ENCODE data around the gene CACNA2D4. TPM values are rescaled to one million over a fixed set of nuclear protein-coding genes. Genes with fewer than 3 reads are reported as not detected.

CACNA2D4 gene
- total RNA-seq, 1 donor from 2014 or later: 0.30 TPM

DNA sequence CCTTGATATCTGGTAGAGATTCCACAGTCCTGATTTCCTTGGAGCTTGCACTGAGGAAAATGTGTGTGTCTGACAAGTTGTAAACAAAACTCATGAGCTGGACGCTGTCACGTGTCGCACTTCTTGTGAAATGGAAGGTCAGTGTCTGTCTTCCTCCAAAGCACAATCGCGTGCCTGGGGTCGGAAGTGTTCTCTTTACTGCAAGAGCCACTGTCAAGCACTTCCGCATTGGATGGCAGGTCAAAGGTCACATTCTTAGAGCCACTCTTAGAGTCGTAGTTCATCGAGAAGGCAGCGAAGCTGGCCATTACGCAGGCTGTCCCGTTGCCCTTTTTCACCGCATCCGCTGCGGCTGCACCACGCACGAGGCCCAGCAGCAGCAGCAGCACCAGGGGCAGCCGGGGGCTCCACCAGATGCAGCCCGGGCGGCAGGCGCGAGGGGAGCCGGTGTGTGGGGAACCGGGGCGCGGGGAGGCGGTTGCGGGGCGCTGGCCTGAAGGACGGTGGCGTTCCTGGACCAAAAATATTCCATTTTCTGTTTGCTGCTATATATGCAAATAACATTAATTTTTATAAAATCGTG is 53.1 kb downstream of the CACNA2D4 start:
- no peak for DNase-seq (ENCODE audit: low spot score)
- no peak overlapping the region for H3K27ac Mint-ChIP-seq (ENCODE audit: unreplicated experiment)
- H3K4me3 Mint-ChIP-seq (ENCODE audit: unreplicated experiment): no peak overlapping the region
- TF ChIP-seq, protein P1, sequence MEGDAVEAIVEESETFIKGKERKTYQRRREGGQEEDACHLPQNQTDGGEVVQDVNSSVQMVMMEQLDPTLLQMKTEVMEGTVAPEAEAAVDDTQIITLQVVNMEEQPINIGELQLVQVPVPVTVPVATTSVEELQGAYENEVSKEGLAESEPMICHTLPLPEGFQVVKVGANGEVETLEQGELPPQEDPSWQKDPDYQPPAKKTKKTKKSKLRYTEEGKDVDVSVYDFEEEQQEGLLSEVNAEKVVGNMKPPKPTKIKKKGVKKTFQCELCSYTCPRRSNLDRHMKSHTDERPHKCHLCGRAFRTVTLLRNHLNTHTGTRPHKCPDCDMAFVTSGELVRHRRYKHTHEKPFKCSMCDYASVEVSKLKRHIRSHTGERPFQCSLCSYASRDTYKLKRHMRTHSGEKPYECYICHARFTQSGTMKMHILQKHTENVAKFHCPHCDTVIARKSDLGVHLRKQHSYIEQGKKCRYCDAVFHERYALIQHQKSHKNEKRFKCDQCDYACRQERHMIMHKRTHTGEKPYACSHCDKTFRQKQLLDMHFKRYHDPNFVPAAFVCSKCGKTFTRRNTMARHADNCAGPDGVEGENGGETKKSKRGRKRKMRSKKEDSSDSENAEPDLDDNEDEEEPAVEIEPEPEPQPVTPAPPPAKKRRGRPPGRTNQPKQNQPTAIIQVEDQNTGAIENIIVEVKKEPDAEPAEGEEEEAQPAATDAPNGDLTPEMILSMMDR (IDR thresholded peaks at IDR 0.05): no peak
- H3K27me3 Mint-ChIP-seq (ENCODE audit: low read depth): peaks cover 24% of the 10 kb centered on the region
- H3K36me3 Mint-ChIP-seq (ENCODE audit: low read depth): peaks cover 10% of the 10 kb centered on the region
- peaks cover 4% of the 10 kb centered on the region for H3K4me1 Mint-ChIP-seq (ENCODE audit: low read depth)
- peaks cover 10% of the 10 kb centered on the region for H3K9me3 Mint-ChIP-seq (ENCODE audit: low read depth)

DNA sequence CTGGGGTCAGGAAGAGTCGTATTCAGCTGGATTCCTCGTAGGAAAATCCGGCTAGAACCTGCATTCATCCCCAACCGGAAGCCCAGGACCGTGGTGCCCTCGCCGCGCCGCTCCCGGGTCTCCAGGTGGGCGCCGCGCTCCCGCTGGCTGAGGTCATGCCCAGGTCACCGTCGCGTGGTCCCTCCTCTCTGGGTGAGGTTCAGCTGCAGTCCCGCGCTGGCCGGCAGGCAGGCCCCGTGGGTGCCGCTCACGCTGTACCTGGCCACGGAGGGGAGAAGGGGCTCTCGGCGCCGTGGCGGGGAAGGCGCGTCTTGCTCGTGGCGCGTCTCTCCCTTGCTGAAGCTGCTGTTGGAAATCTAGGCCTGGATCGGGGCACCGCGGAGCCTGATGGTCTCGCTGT is 53.6 kb downstream of the CACNA2D4 start:
- peaks cover 4% of the 10 kb centered on the region for H3K4me1 Mint-ChIP-seq (ENCODE audit: low read depth)
- TF ChIP-seq, protein P1 (IDR thresholded peaks at IDR 0.05): no peak
- H3K4me3 Mint-ChIP-seq (ENCODE audit: unreplicated experiment): no peak overlapping the region
- H3K27ac Mint-ChIP-seq (ENCODE audit: unreplicated experiment): no peak overlapping the region
- H3K9me3 Mint-ChIP-seq (ENCODE audit: low read depth): peaks cover 8% of the 10 kb centered on the region
- H3K27me3 Mint-ChIP-seq (ENCODE audit: low read depth): peaks cover 22% of the 10 kb centered on the region
- no peak for DNase-seq (ENCODE audit: low spot score)
- H3K36me3 Mint-ChIP-seq (ENCODE audit: low read depth): peaks cover 9% of the 10 kb centered on the region

DNA sequence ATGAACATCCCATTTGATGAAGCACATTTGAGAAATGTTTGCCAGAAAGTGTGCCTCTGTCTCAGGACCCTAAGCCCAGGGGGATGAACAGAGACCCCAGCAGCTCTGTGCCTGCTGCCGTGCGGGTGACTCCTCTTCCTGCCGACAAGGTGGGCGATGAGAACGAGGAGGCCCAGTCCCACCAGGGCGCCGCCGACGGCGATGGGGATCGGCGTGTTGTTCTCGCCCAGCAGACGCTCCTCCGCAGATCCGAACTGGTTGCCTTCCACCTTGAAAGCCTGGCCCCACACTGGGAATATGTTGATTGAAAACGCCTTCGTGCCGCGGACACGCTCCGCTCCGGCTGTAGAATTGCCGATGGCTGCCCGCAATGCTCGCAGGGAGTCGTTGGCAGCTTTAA is 54.0 kb downstream of the CACNA2D4 start:
- H3K27ac Mint-ChIP-seq (ENCODE audit: unreplicated experiment): no peak overlapping the region
- DNase-seq (ENCODE audit: low spot score): no peak
- H3K36me3 Mint-ChIP-seq (ENCODE audit: low read depth): peaks cover 5% of the 10 kb centered on the region
- peaks cover 6% of the 10 kb centered on the region for H3K4me1 Mint-ChIP-seq (ENCODE audit: low read depth)
- TF ChIP-seq, protein P1 (IDR thresholded peaks at IDR 0.05): no peak
- peaks cover 18% of the 10 kb centered on the region for H3K27me3 Mint-ChIP-seq (ENCODE audit: low read depth)
- peaks cover 4% of the 10 kb centered on the region for H3K9me3 Mint-ChIP-seq (ENCODE audit: low read depth)
- no peak overlapping the region for H3K4me3 Mint-ChIP-seq (ENCODE audit: unreplicated experiment)

DNA sequence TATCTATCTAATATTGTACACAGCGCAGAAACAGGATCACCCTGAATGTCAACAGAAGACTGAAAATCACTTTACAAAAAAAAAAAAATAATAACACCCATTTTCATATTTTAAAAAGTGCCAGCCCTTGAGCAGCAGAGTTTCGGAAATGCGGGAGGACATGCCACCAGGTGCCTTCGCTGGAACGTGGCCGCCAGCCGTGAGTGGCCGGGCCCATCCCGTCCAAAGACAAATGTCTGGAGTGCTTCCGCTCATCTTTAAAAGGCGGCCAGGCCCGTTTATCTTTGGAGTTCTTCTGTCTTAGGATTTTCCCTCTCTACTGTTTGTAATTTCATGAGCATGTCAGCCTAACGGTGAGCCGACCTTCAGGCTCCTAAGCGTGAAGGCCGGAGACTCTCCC is 54.6 kb downstream of the CACNA2D4 start:
- Mint-ChIP-seq H3K4me1 (ENCODE audit: low read depth) (peaks cover 7% of the 10 kb centered on the region), H3K9me3 (ENCODE audit: low read depth) (peaks cover 2% of the 10 kb centered on the region), H3K4me3 (ENCODE audit: unreplicated experiment) (no peak overlapping the region), H3K27ac (ENCODE audit: unreplicated experiment) (no peak overlapping the region), H3K36me3 (ENCODE audit: low read depth) (peaks cover 3% of the 10 kb centered on the region), H3K27me3 (ENCODE audit: low read depth) (peaks cover 17% of the 10 kb centered on the region)
- no peak for DNase-seq (ENCODE audit: low spot score)
- TF ChIP-seq, protein P1 (IDR thresholded peaks at IDR 0.05): no peak

DNA sequence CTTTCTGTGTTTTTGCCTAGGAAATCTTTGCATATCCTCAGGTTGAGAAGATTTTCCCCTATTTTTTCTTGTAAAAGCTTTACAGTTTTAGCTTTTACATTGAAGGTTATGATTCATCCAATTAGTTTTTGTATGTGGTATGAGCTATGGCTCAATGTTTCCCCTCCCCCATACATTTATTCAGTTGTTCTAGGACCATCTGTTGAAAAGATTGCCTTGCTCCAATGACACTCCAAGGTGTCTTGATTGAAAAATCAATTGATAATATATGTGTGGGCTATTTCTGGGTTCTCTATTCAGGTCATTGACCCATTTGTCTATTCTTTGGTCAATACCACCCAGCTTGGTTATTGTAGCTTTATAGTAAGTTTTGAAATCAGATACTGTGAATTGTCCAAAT is 55.5 kb downstream of the CACNA2D4 start:
- Mint-ChIP-seq H3K36me3 (ENCODE audit: low read depth) (peaks cover 3% of the 10 kb centered on the region), H3K9me3 (ENCODE audit: low read depth) (peaks cover 2% of the 10 kb centered on the region), H3K4me1 (ENCODE audit: low read depth) (peaks cover 7% of the 10 kb centered on the region), H3K27me3 (ENCODE audit: low read depth) (peaks cover 13% of the 10 kb centered on the region), H3K27ac (ENCODE audit: unreplicated experiment) (no peak overlapping the region), H3K4me3 (ENCODE audit: unreplicated experiment) (no peak overlapping the region)
- TF ChIP-seq, protein P1 (IDR thresholded peaks at IDR 0.05): no peak
- no peak for DNase-seq (ENCODE audit: low spot score)
